ENCODE measurements around the gene CDKL2.

- no peak for TF ChIP-seq CTCF (IDR thresholded peaks at IDR 0.05; ENCODE audit: borderline replicate concordance, extremely low read depth, low read length, poor library complexity, severe bottlenecking)
- TF ChIP-seq EZH2 (IDR thresholded peaks at IDR 0.05; ENCODE audit: borderline replicate concordance, low read depth, low read length, severe bottlenecking), result no peak
These were observed 4.6 kb upstream of the CDKL2 start for GRCh38 chr4:75634951-75635350.
